ENCODE measurements around the gene HCK. TPM values are rescaled to one million over a fixed set of nuclear protein-coding genes. Genes with fewer than 3 reads are reported as not detected.

Gene HCK
- polyA plus RNA-seq (ENCODE audit: insufficient read length in 3 of 3) = 1 to 10 TPM; 2.2 to 3.3 (median 2.6) TPM

DNA sequence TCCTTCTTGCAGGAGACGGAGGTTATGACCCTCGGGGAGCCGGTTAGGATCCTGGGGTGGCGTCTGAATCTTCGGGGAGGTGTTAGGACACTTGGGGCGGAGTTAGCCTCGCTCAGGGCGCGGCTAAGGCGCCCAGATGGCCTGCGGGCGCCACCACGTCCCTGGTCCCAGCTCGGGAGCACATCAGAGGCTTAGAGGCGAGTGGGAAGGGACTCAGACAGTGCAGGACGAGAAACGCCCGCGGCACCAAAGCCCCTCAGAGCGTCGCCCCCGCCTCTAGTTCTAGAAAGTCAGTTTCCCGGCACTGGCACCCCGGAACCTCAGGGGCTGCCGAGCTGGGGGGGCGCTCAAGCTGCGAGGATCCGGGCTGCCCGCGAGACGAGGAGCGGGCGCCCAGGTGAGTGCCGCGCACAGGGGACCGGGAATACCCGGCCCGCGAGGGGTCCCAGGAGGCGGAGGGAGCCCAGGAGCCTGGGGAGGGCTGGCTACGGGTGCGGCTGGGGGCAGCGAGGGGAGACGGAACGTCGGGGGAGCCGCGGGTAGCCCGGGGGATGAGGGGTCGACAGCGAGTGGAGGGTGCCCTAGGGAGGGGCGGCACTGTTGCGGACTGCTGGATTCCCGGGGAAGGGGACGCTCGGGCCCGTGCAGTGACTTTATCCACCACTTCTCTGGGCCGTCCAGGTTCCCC lies at the start of gene HCK:
Gene HCK (plus strand): TSS at position 153 of the 688 bp plus-strand sequence.
- DNase-seq (ENCODE audit: low read depth in 3 of 3, low spot score in 2 of 3) = no peak

DNA sequence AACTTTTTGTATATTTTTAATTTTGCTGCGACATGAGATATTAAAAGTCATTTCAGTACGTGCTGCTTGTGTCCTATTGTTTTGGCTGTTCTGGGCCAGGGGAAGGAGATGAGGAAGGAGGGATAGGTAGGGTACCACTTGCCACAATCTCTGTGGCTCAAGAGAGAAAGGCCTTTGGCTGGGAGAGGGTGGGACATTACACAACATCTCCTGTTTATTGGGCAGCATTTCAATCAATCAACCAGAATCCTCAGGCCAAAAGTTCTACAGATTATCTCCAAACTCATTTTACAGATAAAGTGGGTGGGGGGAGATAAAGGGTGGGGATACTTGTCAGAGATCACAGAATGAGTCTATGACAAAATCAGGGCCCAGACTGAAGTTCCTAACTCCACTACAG lies 48.7 kb upstream of the HCK start:
- no peak for DNase-seq (ENCODE audit: low read depth in 3 of 3, low spot score in 2 of 3)

DNA sequence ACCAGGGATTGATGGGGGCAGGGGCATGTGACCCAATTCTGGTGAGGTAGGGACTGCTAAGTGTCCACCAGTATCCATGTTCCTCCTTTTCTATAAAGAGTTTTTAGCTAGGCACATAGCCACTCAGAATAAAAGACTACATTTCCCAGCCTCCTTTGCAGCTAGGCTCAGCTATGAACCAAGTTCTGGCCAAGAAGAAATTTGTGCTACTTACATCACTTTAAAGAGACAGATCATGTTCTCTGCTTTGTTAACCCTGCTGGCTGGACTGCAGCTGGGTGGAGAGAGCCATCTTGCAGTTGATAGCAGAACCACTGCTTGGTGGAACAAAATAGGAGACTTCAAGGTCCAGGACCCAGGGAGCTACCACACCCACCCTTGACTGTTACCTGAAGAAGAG lies 47.1 kb upstream of the HCK start:
- no peak for DNase-seq (ENCODE audit: low read depth in 3 of 3, low spot score in 2 of 3)

DNA sequence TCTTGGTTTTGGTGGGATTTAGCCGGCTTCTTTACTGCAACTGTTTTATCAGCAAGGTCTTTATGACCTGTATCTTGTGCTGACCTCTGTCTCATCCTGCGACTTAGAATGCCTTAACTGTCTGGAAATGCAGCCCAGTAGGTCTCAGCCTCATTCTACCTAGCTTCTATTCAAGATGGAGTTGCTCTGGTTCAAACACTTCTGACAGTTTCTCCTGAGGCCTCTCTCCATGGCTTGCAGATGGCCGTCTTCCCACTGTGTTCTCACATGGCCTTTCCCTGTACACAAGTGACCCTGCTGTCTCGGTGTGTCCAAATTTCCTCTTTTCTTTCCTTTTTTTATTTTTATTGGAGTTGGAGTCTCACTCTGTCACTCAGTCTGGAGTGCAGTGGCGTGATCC lies 46.0 kb upstream of the HCK start:
- no peak for DNase-seq (ENCODE audit: low read depth in 3 of 3, low spot score in 2 of 3)

DNA sequence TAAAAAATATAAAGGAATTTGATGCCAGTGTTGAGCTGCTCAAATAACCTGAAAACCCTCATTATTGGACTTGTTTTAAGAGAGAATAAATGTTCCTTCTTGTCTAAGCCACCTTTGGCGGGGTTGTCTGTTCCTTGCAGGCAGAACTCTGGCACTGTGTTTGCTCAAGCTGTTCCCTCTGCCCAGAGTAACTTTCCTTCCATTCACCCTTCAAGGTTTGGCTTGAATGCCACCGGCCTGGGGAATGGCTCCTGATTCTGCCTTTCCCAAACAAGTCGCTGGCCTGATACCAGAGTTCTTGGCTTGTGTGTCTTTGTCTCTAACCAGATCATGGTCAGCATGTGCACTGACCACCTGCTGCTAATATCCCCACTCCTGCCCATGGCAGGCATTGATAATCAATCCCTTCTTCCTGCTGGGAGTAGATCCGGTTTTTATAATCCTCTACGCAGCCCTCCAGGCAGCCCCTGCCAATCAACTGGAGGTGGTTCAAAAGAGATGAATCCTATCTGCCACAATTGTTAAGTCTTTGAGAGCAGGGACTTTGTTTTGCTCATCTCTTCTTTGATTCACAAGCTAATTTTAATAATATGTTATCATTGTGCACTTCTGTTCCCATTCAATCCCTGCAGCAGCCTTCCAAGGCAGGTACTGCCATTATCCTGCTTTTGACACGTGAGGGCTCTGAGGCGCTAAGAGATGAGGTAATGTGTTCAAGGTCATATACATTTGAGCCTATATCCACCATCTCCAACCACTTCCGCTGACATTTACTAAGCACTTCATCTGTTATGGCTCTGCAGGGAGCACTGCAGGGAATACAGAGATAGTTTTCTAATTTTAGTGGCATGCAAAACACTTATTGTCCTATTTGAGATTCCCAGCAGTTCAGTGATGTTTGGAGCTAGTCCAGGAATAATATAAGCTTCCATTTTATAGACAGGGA lies 44.9 kb upstream of the HCK start:
- DNase-seq (ENCODE audit: low read depth in 3 of 3, low spot score in 2 of 3) = no peak

DNA sequence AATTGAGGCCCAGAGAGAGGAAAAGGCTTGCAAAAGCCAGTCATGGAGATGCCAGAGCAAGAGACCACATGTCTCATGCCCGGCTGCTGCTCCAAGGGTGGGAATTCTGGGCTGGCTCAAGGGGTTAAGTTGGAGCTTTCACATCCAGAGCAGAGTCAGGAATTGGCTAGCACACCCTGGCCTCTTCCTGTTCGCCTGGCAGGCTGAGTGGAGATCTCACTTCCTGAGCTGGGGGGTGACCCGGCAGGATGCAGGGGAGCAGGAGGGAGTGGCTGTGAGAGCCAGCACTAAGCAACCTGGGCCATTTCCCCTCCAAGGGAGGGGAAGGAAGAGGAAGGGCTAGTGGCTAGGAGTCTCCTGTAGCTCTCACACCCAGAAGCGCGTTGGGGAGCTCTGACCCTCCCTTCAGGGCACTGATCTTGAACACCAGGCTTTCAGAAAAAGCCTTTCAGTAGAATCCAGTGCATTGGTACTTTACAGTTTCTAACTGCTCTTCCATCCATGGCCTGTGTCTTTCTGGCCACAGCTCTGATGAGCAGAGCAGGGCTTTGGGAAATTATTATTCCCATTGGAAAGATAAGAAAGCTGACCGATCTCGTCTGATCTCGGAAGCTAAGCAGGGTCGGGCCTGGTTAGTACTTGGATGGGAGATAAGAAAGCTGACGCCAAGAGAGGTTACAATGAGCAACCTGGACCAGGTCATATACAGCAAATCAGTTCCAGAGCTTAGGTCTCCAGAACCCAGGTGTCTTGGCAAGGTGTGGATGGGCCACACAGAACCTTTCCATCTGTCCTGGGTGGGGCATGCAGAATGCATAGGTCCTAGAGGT lies 44.0 kb upstream of the HCK start:
- no peak for DNase-seq (ENCODE audit: low read depth in 3 of 3, low spot score in 2 of 3)

DNA sequence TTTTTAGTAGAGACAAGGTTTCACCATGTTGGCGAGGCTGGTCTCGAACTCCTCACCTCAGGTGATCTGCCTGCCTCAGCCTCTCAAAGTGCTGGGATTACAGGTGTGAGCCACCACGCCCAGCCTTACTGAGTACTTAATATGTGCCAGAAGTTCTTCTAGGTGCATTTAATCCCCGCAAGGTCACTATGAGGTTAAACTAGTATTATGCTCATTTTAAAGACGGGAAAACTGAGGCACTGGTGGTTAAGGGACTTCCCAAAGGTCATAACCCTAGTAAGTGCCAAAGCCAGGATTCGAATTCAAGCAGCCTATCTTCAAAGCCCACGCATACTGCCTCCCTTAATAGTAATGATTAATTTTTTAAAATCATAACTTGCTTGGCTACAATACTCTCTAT lies 42.5 kb upstream of the HCK start:
- no peak for DNase-seq (ENCODE audit: low read depth in 3 of 3, low spot score in 2 of 3)

DNA sequence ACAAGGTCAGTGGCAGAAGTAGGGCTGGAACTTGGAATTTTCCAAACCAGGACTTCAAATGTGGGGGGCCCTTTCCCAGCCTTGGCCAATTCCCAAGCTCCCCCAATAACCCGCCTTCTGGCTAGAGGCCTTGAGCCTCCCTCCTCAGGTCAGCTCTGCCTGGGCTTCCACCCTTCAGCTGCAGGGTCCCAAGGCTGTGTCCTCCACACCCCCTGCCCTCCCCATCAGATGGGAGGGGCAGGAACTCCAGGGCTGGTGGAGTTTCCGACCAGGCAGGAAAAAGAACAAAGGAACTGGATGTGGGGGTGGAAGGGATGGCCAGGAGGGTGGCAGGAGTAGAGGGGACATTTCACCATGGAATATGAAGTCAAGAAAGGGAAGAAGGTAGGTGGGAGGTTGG lies 41.9 kb upstream of the HCK start, which contains the start of gene CCM2L:
Gene CCM2L (plus strand): TSS at position 338 of the 400 bp plus-strand sequence. CDS start 17 bp downstream, at position 355.
- DNase-seq (ENCODE audit: low read depth in 3 of 3, low spot score in 2 of 3) = no peak

DNA sequence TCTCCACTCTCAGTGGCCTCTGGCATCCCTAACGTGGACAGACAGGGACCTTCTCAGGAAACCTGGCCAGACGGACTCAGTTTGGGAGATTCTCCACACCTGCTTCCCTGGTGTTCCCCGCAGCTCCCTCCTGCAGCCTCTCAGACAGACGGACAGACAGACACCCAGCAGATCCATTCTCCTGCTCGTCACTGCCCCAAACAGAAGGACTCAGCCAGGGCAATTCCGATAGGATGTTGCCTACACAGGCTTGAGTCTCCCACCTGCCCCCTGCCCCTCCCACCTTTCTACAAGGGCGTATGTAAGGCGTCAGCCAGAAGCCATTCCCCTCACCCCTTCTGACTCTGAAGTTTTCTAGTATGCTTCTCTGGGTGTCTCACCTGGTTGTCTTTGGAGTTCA lies 41.4 kb upstream of the HCK start:
- no peak for DNase-seq (ENCODE audit: low read depth in 3 of 3, low spot score in 2 of 3)

DNA sequence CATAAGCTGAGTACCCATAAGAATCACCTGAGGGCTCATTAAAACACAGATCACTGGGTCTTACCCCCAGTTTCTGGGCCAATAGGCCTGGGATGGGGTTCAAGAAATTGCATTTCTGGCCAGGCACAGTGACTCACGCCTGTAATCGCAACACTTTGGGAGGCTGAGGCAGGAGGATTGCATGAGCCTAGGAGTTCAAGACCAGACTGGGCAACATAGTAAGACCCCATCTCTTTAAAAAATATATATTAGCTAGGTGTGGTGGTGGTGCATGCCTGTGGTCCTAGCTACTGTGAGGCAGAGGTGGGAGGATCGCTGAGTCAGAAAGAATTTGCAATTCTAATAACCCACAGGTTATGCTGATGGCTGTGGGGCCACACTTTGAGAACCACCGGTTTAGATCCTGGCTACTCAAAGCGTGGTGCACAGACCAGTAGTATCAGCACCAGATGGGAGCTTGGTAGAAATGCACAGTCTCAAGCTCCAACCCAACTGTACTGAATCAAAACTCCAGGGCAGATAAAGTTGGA lies 39.8 kb upstream of the HCK start:
- DNase-seq (ENCODE audit: low read depth in 3 of 3, low spot score in 2 of 3) = no peak

DNA sequence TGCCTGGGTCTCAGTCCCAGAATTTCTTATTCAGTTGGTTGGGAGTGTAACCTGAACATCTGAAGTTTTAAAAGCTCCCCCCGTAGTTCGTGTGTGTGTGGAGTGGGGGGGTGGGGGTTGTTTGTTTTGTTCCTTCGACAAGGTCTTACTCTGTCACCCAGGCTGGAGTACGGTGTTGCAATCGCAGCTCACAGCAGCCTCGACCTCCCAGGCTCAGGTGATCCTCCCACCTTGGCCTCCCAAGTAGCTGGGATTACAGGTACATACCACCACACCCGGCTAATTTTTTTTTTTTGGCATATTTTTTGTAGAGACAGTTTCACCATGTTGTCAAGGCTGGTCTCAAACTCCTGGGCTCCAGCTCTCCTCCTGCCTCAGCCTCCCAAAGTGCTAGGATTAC lies 38.7 kb upstream of the HCK start:
- DNase-seq (ENCODE audit: low read depth in 3 of 3, low spot score in 2 of 3) = no peak

DNA sequence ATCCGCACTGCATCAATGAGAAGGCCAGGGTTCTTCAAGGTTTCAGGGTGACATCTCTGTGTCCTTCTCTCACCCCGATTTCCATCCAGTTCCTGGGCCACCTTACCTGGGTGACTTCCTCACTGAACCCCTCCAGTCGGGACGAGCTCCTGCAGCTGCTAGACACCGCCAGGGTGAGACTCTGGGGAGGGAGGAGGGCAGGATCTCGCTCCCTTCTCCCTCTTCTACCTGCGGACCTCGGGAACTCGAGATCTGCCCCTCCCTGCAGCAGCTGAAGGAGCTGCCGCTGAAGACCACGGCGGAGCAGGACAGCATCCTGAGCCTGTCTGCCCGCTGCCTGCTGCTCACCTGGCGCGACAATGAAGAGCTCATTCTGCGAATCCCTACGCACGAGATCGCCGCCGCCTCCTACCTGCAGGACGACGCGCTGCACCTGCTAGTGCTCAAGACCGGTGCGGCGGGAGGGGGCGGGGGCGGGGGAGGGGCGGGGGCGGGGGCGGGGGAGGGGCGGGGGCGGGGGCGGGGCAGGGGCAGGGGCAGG lies 34.3 kb upstream of the HCK start:
- peak in 1 of 3 donors; percentile 40 for DNase-seq (ENCODE audit: low read depth in 3 of 3, low spot score in 2 of 3)

DNA sequence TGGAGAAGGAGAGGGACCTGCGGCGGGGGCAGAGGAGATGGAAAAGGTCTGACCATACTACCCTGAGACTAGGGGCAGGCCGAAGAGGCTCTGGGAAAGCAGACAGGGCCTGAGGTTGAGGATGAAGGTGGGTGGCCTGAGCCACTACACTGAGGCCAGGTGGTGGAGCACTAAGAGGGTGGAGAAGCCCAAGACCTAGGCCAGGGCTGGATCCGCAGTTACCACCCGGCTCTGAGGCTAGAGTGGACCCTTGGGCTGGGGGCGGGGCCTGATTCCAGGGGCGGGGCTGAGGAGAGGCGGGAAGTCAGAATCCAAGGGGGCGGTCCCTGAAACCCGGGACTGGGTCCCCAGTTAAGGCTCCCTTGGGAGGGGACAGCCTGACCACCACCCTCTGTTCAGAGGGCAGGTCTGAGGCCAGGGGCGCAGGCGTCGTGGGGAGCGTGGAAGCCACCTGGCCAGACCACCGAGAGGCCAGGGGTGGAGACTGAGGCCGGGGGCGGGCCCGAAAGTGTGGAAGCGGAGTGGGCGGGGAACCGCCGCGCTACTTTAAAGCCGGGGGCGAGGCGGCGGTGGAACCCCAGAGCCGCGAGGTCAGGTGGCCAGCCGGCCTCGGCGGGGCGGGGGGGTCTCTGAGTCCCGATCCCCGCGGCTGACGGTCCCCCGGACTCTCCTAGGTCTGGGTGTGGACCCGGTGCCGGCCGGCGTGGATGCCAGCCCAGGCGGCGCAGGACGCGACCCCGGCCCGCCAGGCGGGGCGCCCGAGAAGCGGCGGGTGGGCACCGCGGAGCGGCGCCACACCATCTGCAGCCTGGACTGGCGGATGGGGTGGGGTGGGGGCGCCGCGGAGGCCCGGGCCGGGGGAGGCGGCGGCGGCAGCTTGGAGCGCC lies 33.5 kb upstream of the HCK start:
- peak in 2 of 3 donors; percentile 54 to 68 for DNase-seq (ENCODE audit: low read depth in 3 of 3, low spot score in 2 of 3)

DNA sequence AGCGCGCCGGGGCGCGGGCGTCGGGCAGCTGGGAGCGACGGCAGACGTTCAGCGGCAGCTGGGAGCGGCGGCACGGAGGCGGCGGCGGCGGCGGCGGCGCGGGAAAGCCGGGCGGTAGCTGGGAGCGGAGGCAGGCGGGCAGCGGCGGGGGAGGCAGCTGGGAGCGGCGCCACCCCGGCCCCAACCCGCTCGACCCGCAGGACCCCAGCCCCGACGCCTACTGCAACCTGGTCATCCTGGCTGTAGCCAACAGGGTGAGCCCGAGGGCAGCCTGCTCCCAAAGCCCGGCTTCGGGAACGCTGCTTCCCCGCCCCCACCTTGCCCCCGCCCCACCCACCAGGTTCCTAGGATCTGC lies 32.9 kb upstream of the HCK start:
- no peak for DNase-seq (ENCODE audit: low read depth in 3 of 3, low spot score in 2 of 3)

DNA sequence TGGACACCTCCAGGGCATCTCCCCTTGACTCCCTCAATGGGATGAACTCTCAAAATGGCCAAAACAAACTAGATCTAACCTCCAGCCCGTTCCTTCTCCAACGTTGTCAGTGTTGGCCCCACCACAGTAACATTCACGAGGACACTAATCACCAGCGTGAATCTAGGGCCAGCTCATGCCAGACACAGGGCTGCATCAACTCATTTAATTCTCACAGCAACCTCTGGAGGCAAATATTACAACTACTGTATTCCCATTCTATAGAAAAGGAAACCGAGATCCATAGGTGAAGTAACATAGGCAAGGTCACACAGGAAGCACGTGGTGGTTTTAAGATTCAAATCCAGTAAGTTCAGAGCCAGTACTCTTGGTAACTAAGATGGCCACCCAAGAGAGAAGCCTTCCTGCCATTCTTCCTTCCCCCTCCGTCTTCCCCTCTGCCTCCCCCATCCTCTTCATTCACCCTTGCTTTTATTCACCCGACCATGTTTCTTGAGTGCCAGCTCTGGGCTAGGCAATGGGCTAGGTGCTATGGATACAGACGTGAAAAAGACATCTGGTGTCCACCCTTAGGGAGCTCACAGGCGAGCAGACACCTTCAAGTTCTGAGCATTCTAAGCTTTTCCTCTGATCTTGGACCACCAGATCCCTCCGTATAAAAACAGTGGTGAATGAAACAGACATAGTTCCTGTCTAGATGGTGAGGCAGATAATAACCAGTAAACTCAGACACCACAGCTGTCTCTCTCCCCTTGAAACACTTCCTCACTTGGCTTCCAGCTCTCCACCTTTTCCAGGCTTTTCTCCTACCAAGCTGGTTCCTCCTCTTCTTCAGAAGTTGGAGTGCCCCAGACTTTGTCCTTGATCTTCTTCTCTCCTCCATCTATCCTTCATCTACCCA lies 32.2 kb upstream of the HCK start:
- no peak for DNase-seq (ENCODE audit: low read depth in 3 of 3, low spot score in 2 of 3)

DNA sequence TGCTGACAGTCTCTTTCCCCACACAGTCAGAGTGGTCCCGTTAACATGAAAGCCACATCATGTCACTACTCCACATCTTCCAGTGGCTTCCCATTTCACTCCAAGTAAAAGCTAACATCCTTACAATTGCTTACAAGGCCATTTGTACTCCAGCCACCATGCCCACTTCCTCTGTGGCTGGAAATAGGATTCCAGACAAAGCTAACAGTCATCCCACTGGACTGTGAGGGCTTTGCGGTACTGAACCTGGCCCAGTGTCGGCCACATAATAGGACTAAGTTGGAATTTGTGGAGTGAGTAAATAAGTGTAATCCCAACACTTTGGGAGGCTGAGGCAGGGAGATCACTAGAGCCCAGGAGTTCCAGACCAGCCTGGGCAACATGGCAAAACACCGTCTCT lies 31.0 kb upstream of the HCK start:
- DNase-seq (ENCODE audit: low read depth in 3 of 3, low spot score in 2 of 3) = no peak

DNA sequence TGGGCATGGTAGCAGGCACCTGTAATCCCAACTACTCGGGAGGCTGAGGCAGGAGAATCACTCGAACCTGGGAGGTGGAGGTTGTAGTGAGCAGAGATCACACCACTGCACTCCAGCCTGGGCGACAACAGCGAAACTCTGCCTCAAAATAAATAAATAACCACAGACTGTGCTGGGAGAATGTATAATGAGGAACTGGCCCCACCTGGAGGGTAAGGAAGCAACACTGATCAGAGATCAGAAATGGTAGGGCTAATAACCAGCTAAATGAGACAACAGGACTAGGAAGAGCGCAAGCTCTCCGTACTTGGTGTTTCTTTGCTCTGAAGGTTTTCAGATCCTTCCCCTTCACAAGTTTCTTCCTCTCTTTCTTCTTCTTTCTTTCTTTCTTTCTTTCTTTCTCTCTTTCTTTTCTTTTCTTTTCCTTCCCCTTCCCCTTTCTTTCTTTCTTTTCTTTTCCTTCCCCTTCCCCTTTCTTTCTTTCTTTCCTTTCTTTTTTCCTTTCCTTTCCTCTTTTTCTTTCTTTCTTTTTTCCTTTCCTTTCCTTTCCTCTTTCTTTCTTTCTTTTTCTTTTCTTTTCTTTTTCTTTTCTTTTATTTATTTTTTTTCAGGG lies 27.3 kb upstream of the HCK start:
- DNase-seq (ENCODE audit: low read depth in 3 of 3, low spot score in 2 of 3) = no peak

DNA sequence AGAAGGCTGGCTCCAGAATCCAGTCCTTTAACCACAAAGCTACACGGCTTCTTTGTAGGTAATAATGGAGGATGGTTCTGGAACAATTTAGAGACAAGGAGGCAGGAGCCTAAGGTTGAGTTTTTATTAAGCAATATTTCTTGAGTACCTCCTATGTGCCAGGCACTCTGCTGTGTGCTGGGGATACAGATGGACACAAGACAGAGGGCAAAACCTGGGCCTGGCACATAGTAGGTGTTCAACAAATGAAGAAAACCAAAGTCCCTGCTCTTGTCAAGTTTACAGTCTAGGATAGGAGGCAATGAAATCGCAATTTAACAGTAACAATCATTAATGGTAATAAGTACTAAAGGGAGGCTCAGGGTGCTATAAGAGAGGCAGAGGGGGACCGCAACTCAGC lies 24.4 kb upstream of the HCK start:
- no peak for DNase-seq (ENCODE audit: low read depth in 3 of 3, low spot score in 2 of 3)

All from right renal cortex interstitium (tissue), 3 donors.